Parietal lobe (tissue), 2 donors: Measurements from ENCODE around the gene SWSAP1. TPM values are rescaled to one million over a fixed set of nuclear protein-coding genes. Genes with fewer than 3 reads are reported as not detected.

Source experiments
- small RNA-seq: library from RNA; depleted of rRNA; stranded (forward); fragments of <200 nt; gene quantifications from one replicate; pipeline ENCODE3, GENCODE V24; 2014; ENCODE audit warnings: low replicate concordance
- total RNA-seq: library from RNA; depleted of rRNA; stranded (reverse); fragments of >200 nt; gene quantifications from one replicate; pipeline ENCODE4 v1.2.3, GENCODE V29; 2014

The SWSAP1 gene, protein sequence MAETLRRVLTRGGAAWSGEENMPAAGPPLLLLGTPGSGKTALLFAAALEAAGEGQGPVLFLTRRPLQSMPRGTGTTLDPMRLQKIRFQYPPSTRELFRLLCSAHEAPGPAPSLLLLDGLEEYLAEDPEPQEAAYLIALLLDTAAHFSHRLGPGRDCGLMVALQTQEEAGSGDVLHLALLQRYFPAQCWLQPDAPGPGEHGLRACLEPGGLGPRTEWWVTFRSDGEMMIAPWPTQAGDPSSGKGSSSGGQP
- 0.94 TPM for total RNA-seq

DNA sequence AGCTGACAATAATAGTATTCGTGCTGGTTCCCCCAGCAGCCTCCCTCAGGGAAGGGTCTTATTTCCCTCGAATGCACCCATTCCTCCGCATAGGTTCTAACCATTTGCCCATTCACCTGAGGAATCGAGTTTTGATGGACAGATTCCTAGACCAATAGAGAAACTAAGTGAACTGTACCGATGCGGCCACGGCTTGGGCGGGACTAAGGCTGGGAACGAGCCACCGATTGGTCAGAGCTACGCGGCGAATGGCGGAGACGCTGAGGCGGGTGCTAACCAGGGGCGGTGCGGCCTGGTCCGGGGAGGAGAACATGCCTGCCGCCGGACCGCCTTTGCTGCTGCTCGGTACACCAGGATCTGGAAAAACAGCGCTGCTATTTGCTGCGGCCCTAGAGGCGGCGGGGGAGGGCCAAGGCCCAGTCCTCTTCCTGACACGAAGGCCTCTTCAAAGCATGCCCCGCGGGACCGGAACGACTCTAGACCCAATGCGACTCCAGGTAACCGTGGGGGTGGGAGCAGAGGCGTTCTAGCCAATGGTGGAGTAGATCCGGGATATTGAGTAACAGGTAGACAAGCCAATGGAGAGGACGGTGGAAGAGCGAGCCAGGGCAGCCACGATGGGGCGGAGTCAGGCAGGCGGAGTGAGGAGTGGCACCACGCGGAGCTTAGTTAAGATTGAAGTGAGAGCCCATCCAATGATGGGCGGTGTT is at the start of gene SWSAP1:
SWSAP1 (plus strand) TSS at position 234 of the 710 bp plus-strand sequence; CDS start at position 249, 15 bp downstream.

DNA sequence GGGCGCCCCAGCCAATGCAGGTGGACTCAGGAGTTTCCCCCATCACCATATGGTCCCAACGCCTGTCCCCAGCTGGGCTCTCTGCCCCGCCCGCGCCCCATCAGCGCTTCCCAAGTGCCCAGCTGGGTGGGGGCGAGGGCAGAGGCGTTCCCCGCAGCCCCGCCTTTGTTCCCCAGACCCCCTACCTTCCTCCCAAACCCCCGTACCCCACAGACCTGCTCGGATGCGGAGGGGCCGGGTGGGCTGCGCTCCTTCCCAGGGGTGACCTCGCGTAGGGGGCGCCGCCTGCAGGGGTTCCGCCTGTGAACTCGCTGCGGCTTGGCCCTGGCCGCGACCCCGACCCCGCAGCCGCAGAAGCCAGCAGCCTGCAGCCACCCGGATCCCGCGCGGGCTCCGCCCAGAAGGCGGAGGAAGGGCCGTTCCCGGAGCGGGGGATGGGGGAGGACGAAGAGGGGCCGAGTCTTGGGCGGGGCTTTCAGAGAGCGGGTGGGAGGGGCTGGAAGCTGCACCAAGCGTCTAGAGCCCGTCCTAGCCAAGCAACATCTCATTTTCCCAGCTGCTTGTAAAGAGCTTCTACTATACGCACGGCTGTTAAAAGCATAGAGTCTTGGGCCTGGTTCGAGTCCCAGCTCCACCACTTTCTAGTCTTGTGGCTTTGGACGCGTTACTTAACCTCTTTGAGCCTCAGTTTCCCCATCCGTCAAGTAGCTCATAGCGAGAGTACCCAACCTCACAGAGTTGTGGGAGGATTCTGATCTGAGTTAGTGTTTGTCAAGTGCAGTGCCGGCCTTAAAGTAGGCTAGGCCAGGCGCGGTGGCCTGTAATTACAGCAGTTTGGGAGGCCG is 35.0 kb upstream of the SWSAP1 start, which contains the start of gene RAB3D:
RAB3D (minus strand) TSS at position 404 of the 845 bp plus-strand sequence. CDS start 2,258 bp downstream, outside the sequence.

DNA sequence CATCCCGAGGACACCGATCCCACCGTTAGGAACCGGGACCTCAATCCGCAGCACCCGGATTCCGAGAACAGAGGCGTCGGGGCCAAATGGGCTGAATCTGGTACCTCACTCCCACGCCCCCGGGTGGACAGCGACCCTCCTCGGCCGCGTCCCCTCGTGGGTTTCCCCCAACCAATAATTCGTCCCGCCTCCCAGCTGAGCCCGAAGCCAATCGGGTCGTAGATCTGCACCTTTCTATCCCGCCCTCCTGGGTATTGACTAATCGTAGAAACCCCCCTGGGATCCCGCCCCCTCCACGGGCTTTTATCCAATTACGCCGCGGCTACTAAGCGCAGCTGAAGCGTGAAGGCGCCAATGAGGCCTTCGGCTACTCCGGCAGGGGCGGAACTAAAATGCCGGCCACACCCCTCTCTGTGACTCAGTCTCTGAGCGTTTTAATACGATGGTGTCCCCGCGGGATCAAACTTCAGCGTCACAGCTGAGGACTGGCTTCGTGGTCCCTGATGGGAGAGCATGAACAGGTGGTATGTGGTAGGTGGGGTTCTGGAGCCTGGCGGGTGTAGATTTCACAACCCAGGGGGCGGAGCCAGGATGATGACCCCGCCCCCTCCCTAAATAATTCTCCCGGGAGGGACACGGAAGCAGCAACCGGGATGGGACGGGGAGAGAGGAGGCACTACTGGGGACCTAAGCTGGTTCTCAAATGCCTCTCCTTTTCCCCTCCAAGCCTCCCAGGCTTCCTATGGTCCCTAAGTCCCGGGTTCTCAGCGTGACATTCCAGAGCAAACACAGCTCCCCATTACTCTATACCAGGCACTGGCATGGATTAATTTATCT is 28.1 kb upstream of the SWSAP1 start, which contains the start of the genes CCDC159 and TMEM205:
CCDC159 (plus strand) TSS at position 416 of the 837 bp plus-strand sequence; CDS start at position 504, 88 bp downstream.
TMEM205 (minus strand) TSS at position 165 of the 837 bp plus-strand sequence. CDS start 649 bp downstream, outside the sequence.

DNA sequence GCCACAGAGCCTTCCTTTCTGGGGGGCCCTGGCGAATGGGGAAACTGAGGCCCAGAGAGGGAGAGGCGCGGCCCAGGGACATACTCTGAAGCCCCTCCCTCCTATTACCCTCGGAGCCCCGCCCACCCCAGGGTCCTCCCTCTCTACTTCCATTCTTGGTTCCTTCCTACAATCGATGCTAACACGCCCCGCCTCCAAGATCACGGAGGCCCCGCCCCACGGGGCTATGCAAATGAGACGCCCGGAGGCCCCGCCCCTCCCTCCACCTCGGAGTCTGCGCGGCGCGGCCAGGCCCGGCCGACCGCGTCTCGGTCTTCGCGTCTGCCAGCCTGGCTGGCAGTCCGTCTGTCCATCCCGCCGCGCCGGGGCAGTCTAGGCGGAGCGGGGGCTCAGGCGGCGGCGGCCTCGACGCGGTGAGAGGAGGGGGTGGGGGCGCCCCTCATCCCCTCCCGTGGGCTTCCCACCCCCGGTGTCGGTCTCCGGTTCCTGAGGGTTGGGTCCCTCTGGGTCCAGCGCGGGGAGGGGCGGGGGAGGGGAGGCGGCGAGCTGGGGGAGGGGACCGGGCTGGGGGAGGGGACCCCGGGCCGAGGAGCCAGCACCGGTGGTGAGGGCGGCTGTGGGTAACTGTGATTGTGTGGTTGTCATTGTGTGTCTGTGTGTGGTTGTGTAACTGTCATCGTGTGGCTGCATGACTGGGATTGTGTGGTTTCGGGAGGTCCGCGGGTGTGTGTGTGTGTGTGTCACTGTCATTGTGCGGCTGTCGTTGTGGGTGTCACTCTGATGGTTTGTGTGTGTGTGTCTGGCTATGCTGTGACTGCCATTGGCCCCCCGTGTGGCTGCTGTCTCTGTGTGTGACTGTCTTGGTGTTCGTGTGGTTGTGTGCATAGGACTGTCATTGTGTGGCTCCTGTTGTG is 19.0 kb upstream of the SWSAP1 start, which contains the start of gene PLPPR2:
PLPPR2 (plus strand) TSS at position 273 of the 914 bp plus-strand sequence. CDS start 2,242 bp downstream, outside the sequence.

DNA sequence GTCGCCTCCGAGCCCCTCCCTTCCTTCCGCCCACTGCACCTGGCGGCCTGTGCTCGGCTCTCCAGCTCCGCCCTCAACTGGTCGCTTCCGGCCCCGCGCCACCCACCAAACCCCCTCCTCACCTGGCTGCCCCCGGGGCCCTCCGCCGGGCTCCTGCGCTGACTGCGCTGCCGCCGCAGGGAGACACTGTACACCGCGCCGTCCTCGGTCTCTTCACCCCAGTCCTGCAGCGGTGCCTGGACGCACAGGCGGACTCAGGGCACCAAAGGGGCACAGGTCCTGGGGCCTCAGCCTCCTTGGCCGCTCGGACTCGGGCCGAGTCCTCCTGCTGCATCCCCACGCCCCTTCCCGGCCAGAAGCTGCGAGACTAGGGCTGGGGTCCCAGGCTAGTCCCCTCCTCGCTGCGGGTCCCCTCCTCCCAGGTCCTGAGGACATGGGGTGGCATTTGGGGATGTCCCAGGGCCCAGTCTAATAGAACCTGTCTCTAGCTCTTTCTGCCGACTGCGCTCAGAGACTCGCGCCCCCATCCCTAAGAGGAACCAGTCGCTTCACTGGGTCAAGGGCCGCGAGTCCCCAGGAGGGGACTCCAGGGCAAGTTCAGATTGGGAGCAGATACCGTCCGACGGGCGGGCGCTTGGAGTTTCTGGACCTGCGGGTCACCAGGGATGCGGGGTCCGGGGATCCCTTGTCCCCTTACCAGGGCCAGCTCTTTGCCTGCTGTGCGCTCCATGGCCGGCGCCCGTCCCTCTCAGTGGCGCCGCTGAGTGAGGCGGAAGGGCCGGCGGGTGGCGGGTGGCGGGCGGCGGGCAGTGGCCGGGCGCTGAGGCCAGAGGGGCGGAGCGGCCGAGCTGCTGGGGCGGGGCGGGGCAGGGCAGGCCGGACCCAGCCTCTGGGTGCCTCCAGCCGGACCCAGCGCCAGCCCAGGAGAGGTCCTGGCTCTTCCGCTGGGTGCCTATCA is 44.4 kb downstream of the SWSAP1 start, which contains the start of gene RGL3:
RGL3 (minus strand) TSS at position 766 of the 958 bp plus-strand sequence; CDS start at position 730, 36 bp downstream.

Small RNA genes lying within 50 kb of the gene (small RNA-seq; reads per million reads assigned to genes)
- gene RF00019: not detected

Other genes starting within 250 kb of the SWSAP1 start
- 7.8 TPM for gene SPC24, start 218.9 kb upstream of the SWSAP1 start, total RNA-seq
- 3.4 TPM for gene KANK2, start 177.1 kb upstream of the SWSAP1 start, total RNA-seq
- not detected for gene ANGPTL8, start 135.0 kb upstream of the SWSAP1 start, total RNA-seq
- gene DOCK6, start 112.1 kb upstream of the SWSAP1 start, total RNA-seq: 5.9 TPM
- gene TSPAN16, start 78.5 kb upstream of the SWSAP1 start, total RNA-seq: not detected
- 18.2 TPM for gene RAB3D, start 35.0 kb upstream of the SWSAP1 start, total RNA-seq
- gene TMEM205, start 28.4 kb upstream of the SWSAP1 start, total RNA-seq: 23.5 TPM
- gene CCDC159, start 28.1 kb upstream of the SWSAP1 start, total RNA-seq: 6.3 TPM
- gene PLPPR2, start 19.2 kb upstream of the SWSAP1 start, total RNA-seq: 48.5 TPM
- gene EPOR, start 9.6 kb downstream of the SWSAP1 start, total RNA-seq: 5.0 TPM
- not detected for gene RGL3, start 44.6 kb downstream of the SWSAP1 start, total RNA-seq
- 0.63 TPM for gene ODAD3, start 60.5 kb downstream of the SWSAP1 start, total RNA-seq
- 88.0 TPM for gene PRKCSH, start 61.0 kb downstream of the SWSAP1 start, total RNA-seq
- 198 TPM for gene ELAVL3, start 106.4 kb downstream of the SWSAP1 start, total RNA-seq
- gene ZNF653, start 131.2 kb downstream of the SWSAP1 start, total RNA-seq: 17.8 TPM
- gene ECSIT, start 154.5 kb downstream of the SWSAP1 start, total RNA-seq: 31.9 TPM
- not detected for gene CNN1, start 164.2 kb downstream of the SWSAP1 start, total RNA-seq
- 20.0 TPM for gene ELOF1, start 184.6 kb downstream of the SWSAP1 start, total RNA-seq
- not detected for gene ACP5, start 203.0 kb downstream of the SWSAP1 start, total RNA-seq
- 64.2 TPM for gene ZNF627, start 222.8 kb downstream of the SWSAP1 start, total RNA-seq